ENCODE results near the gene NUDT3.

GRCh38 chr6:34305982-34306708 lies 86.3 kb downstream of the NUDT3 start:
- TF ChIP-seq EZH2 (IDR thresholded peaks at IDR 0.05; ENCODE audit: borderline replicate concordance, low read length) (no peak), CTCF (IDR thresholded peaks at IDR 0.05; ENCODE audit: low read length) (no peak)

All from OCI-LY1 (cell line).